ENCODE data around the gene HTR1E. TPM values are rescaled to one million over a fixed set of nuclear protein-coding genes. Genes with fewer than 3 reads are reported as not detected.
"Not testable (repeated sequence)": the region's sequence is repeated elsewhere in the genome, so short reads cannot be mapped to it uniquely, and the experiment has no call there.

The HTR1E gene
- total RNA-seq, 2 donors from 2014 or later, result not detected

GRCh38 chr6:86949771-86950170 lies 12.4 kb downstream of the HTR1E start:
- Mint-ChIP-seq H3K4me1 (ENCODE audit: low read depth in 2 of 2) (no peaks in the 10 kb centered on the region), H3K4me3 (no peak overlapping the region), H3K36me3 (no peaks in the 10 kb centered on the region), H3K27ac (no peak overlapping the region), H3K27me3 (peaks cover 0 to 6% of the 10 kb centered on the region in 2 donors), H3K9me3 (peaks cover 4% of the 10 kb centered on the region)
- no peak for DNase-seq (ENCODE audit: low spot score)
- no peak for ATAC-seq

- Mint-ChIP-seq H3K9me3 (peaks cover 4% of the 10 kb centered on the region), H3K36me3 (no peaks in the 10 kb centered on the region), H3K4me3 (no peak overlapping the region), H3K27ac (no peak overlapping the region), H3K27me3 (peaks cover 0 to 6% of the 10 kb centered on the region in 2 donors), H3K4me1 (ENCODE audit: low read depth in 2 of 2) (no peaks in the 10 kb centered on the region)
- no peak for ATAC-seq
- DNase-seq (ENCODE audit: low spot score), result no peak
These were observed 15.7 kb downstream of the HTR1E start for GRCh38 chr6:86952991-86953390.

DNA sequence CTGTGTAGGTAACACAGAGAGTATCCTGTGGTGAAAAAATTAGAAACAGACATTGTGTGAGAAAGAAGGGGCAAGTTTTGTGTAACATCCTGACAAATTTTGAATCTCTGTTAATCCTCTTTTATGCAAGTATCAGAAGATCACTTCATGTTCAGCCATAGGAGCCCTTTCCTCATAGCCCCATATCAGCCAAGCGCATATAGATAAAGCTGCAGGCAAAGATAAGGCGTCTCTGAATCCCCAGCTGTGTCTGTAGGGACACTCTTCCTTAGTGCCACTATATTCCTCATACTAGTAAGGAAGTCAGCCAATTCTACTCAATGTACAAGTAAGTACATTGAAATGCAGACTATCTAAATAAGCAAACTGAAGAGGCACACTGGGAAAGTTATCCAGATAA lies 22.3 kb downstream of the HTR1E start:
- Mint-ChIP-seq H3K9me3 (no peaks in the 10 kb centered on the region), H3K36me3 (no peaks in the 10 kb centered on the region), H3K27ac (no peak overlapping the region), H3K27me3 (no peaks in the 10 kb centered on the region), H3K4me3 (no peak overlapping the region), H3K4me1 (ENCODE audit: low read depth in 2 of 2) (no peaks in the 10 kb centered on the region)
- DNase-seq (ENCODE audit: low spot score) (no peak), ATAC-seq (no peak)

DNA sequence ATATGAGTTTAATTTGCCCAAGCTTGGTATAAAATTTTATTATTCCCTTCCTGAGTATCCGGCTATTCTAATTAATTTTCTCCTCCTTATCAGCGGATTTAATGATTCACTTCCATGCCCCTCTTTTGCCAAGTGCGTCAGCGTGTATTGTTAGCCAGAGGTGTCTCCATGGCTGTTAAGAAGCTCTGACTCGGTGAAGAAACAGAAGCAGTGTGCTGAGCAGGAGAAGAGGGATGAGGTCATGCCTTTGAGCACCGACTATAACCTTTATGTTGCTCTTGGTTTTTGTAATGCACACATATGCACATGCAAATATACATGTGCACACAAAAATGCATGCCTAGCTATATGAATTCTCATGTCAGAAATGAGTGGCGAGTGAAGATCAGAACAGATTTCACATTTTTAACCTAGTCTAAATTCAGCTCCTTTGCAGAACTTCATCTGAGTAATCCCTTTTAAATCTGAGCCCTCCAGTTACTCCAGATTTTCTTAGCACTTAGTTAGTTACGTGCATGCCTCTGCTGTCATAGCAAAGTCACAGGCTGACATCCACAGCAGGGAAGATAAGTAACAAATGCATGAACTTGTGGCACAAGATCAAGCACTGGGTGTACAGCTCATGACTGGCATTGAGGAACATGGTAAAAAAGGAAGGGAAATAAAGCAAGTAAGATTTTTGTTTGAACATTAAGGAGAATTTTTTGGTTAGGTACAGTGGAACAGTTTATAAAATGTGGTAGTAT lies 24.3 kb downstream of the HTR1E start:
- H3K4me3 Mint-ChIP-seq, result no peak overlapping the region
- no peak for DNase-seq (ENCODE audit: low spot score)
- no peaks in the 10 kb centered on the region for H3K4me1 Mint-ChIP-seq (ENCODE audit: low read depth in 2 of 2)
- no peaks in the 10 kb centered on the region for H3K9me3 Mint-ChIP-seq
- H3K27me3 Mint-ChIP-seq, result peaks cover 0 to 14% of the 10 kb centered on the region in 2 donors
- no peak for ATAC-seq
- no peak overlapping the region for H3K27ac Mint-ChIP-seq
- H3K36me3 Mint-ChIP-seq, result no peaks in the 10 kb centered on the region

DNA sequence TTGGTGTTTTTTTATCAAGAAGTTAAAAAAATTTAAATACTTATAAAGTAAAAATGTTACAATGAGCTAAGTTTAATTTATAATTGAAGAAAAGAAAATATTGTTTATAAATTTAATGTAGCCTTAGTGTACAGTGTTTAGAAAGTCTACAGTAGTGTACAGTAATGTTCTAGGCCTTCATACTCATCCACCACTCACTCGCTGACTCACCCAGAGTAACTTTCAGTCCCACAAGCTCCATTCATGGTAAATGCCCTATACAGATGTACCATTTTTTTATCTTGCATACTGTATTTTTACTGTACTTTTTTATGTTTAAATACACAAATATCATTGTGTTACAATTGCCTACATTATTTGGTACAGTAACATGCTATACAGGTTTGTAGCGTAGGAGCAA lies 26.0 kb downstream of the HTR1E start:
- ATAC-seq, result no peak
- H3K27me3 Mint-ChIP-seq, result peaks cover 0 to 14% of the 10 kb centered on the region in 2 donors
- H3K4me3 Mint-ChIP-seq, result no peak overlapping the region
- no peak overlapping the region for H3K27ac Mint-ChIP-seq
- no peak for DNase-seq (ENCODE audit: low spot score)
- no peaks in the 10 kb centered on the region for H3K9me3 Mint-ChIP-seq
- H3K4me1 Mint-ChIP-seq (ENCODE audit: low read depth in 2 of 2), result no peaks in the 10 kb centered on the region
- no peaks in the 10 kb centered on the region for H3K36me3 Mint-ChIP-seq

GRCh38 chr6:86964029-86964579 lies 26.8 kb downstream of the HTR1E start:
- ATAC-seq, result no peak
- H3K36me3 Mint-ChIP-seq, result no peaks in the 10 kb centered on the region
- H3K4me3 Mint-ChIP-seq, result no peak overlapping the region
- H3K9me3 Mint-ChIP-seq, result no peaks in the 10 kb centered on the region
- H3K4me1 Mint-ChIP-seq (ENCODE audit: low read depth in 2 of 2), result no peaks in the 10 kb centered on the region
- peaks cover 0 to 14% of the 10 kb centered on the region in 2 donors for H3K27me3 Mint-ChIP-seq
- H3K27ac Mint-ChIP-seq, result no peak overlapping the region
- DNase-seq (ENCODE audit: low spot score), result no peak

GRCh38 chr6:86966271-86966670 lies 28.9 kb downstream of the HTR1E start:
- DNase-seq (ENCODE audit: low spot score) (no peak), ATAC-seq (no peak)
- Mint-ChIP-seq H3K4me3 (no peak overlapping the region), H3K27ac (no peak overlapping the region), H3K9me3 (no peaks in the 10 kb centered on the region), H3K36me3 (no peaks in the 10 kb centered on the region), H3K4me1 (ENCODE audit: low read depth in 2 of 2) (no peaks in the 10 kb centered on the region), H3K27me3 (peaks cover 0 to 14% of the 10 kb centered on the region in 2 donors)

GRCh38 chr6:86969573-86969972 lies 32.2 kb downstream of the HTR1E start:
- H3K36me3 Mint-ChIP-seq, result no peaks in the 10 kb centered on the region
- no peak for ATAC-seq

GRCh38 chr6:86973088-86973487 lies 35.8 kb downstream of the HTR1E start:
- no peak overlapping the region for H3K27ac Mint-ChIP-seq
- no peaks in the 10 kb centered on the region for H3K4me1 Mint-ChIP-seq (ENCODE audit: low read depth in 2 of 2)
- no peak overlapping the region for H3K4me3 Mint-ChIP-seq
- H3K36me3 Mint-ChIP-seq, result no peaks in the 10 kb centered on the region
- H3K9me3 Mint-ChIP-seq, result no peaks in the 10 kb centered on the region
- H3K27me3 Mint-ChIP-seq, result no peaks in the 10 kb centered on the region
- DNase-seq (ENCODE audit: low spot score) (no peak), ATAC-seq (no peak)

More at GRCh38 chr6:86969573-86969972, 32.2 kb downstream of the HTR1E start:
- Mint-ChIP-seq H3K9me3 (no peaks in the 10 kb centered on the region), H3K4me3 (no peak overlapping the region), H3K4me1 (ENCODE audit: low read depth in 2 of 2) (no peaks in the 10 kb centered on the region), H3K27me3 (peaks cover 0 to 14% of the 10 kb centered on the region in 2 donors), H3K27ac (no peak overlapping the region)
- DNase-seq (ENCODE audit: low spot score), result no peak

DNA sequence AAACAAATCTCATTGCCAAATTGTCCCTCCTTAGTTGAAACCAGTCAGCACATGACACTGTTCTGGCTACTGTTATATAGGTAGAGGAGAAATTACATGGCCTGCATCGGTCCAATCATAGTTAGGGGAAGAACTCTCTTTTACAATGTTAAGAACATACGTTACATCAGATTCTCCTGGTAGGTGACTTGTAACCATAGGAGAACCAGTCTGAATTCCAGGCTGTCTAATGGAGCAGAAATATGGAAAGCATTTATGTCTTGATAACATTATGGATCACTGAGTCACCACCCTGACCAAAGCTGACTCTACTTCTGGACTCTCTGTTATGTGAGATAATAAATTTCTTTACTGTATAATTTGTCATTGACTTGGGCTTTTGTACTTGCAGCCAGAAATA lies 40.9 kb downstream of the HTR1E start:
- ATAC-seq (no peak), DNase-seq (ENCODE audit: low spot score) (no peak)
- Mint-ChIP-seq H3K36me3 (no peaks in the 10 kb centered on the region), H3K27ac (no peak overlapping the region), H3K9me3 (no peaks in the 10 kb centered on the region), H3K4me1 (ENCODE audit: low read depth in 2 of 2) (no peaks in the 10 kb centered on the region), H3K4me3 (no peak overlapping the region), H3K27me3 (no peaks in the 10 kb centered on the region)

GRCh38 chr6:87001494-87001893 lies 64.2 kb downstream of the HTR1E start:
- ATAC-seq (no peak), DNase-seq (ENCODE audit: low spot score) (no peak)
- H3K4me1 Mint-ChIP-seq (ENCODE audit: low read depth in 2 of 2), result no peaks in the 10 kb centered on the region
- H3K4me3 Mint-ChIP-seq, result no peak overlapping the region
- no peaks in the 10 kb centered on the region for H3K36me3 Mint-ChIP-seq
- H3K9me3 Mint-ChIP-seq, result peaks cover 9% of the 10 kb centered on the region
- no peaks in the 10 kb centered on the region for H3K27me3 Mint-ChIP-seq
- H3K27ac Mint-ChIP-seq, result no peak overlapping the region

GRCh38 chr6:87002391-87002790 lies 65.1 kb downstream of the HTR1E start:
- H3K27me3 Mint-ChIP-seq, result not testable (repeated sequence)

DNA sequence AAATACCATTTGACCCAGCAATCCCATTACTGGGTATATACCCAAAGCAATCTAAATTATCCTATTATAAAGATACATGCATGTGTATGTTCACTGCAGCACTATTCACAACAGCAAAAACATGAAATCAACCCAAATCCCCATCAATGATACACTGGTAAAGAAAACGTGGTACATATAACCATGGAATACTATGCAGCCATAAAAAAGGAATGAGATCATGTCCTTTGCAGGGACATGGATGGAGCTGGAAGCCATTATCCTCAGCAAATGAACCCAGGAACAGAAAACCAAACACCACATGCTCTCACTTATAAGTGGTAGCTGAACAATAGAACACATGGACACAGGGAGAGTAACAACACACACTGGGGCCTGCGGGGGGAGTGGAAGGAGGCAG lies 69.2 kb downstream of the HTR1E start:
- ATAC-seq; H3K4me1 Mint-ChIP-seq (ENCODE audit: low read depth in 2 of 2); H3K27ac Mint-ChIP-seq; H3K4me3 Mint-ChIP-seq; H3K36me3 Mint-ChIP-seq; H3K27me3 Mint-ChIP-seq; H3K9me3 Mint-ChIP-seq; DNase-seq (ENCODE audit: low spot score): not testable (repeated sequence)

More at GRCh38 chr6:87002391-87002790, 65.1 kb downstream of the HTR1E start:
- peaks cover 11% of the 10 kb centered on the region for H3K9me3 Mint-ChIP-seq
- H3K4me3 Mint-ChIP-seq; H3K4me1 Mint-ChIP-seq (ENCODE audit: low read depth in 2 of 2); H3K36me3 Mint-ChIP-seq; H3K27ac Mint-ChIP-seq; ATAC-seq; DNase-seq (ENCODE audit: low spot score): not testable (repeated sequence)

DNA sequence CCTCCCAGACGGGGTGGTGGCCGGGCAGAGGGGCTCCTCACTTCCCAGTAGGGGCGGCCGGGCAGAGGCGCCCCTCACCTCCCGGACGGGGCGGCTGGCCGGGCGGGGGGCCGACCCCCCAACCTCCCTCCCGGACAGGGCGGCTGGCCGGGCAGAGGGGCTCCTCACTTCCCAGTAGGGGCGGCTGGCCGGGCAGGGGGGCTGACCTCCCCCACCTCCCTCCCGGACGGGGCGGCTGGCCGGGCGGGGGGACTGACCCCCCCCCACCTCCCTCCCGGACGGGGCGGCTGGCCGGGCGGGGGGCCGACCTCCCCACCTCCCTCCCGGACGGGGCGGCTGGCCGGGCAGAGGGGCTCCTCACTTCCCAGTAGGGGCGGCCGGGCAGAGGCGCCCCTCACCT lies 72.3 kb downstream of the HTR1E start:
- H3K4me3 Mint-ChIP-seq; H3K9me3 Mint-ChIP-seq; H3K27me3 Mint-ChIP-seq; H3K36me3 Mint-ChIP-seq; H3K4me1 Mint-ChIP-seq (ENCODE audit: low read depth in 2 of 2); H3K27ac Mint-ChIP-seq; DNase-seq (ENCODE audit: low spot score); ATAC-seq: not testable (repeated sequence)

DNA sequence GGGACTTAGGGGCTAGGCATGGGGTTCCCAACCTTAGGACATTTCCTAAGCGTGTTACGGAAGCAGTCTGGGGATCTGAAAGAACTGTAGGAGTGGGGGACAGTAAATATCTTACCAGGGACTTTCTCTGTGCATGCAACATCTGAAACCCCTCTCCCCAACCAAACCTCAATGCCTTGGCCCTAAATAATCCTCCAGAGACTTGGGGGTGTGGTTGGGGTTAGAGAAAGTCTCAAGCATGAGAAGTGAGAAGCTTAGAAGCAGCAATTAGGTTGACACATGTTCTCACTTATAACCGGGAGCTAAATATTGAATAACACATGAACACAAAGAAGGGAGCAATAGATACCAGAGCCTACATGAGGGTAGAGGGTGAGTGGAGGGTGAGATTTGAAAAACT lies 74.7 kb downstream of the HTR1E start:
- H3K27me3 Mint-ChIP-seq, result no peaks in the 10 kb centered on the region
- H3K4me1 Mint-ChIP-seq (ENCODE audit: low read depth in 2 of 2), result no peaks in the 10 kb centered on the region
- no peak overlapping the region for H3K27ac Mint-ChIP-seq
- H3K4me3 Mint-ChIP-seq, result no peak overlapping the region
- H3K9me3 Mint-ChIP-seq, result peaks cover 4% of the 10 kb centered on the region
- DNase-seq (ENCODE audit: low spot score) (no peak), ATAC-seq (no peak)
- no peaks in the 10 kb centered on the region for H3K36me3 Mint-ChIP-seq

Measured in natural killer cell treated with Interleukin-12 subunit alpha and Interleukin-12 subunit beta and Interleukin-15 and Interleukin-18, amount 100 ng/mL, for 72 hours (primary cell).